NCI-H1105 (cell line): Measurements from ENCODE around the gene CADM2.
"Not testable (repeated sequence)": the region's sequence is repeated elsewhere in the genome, so short reads cannot be mapped to it uniquely, and the experiment has no call there.

ENCODE experiments used
- DNase-seq: peaks from one replicate; lab custom pipeline; 2025; lab: John Stamatoyannopoulos, UW

Gene CADM2

GRCh38 chr3:85481411-85482212, 522.8 kb downstream of the CADM2 start:
- no peak for DNase-seq

- DNase-seq = no peak
Observed at GRCh38 chr3:85482213-85482490, 523.4 kb downstream of the CADM2 start.

GRCh38 chr3:85483986-85484385, 525.2 kb downstream of the CADM2 start:
- DNase-seq = no peak

GRCh38 chr3:85487375-85487774, 528.6 kb downstream of the CADM2 start:
- no peak for DNase-seq

GRCh38 chr3:85495602-85496001, 536.8 kb downstream of the CADM2 start:
- DNase-seq = no peak

GRCh38 chr3:85498177-85498576, 539.4 kb downstream of the CADM2 start:
- no peak for DNase-seq

GRCh38 chr3:85502148-85502875, 543.5 kb downstream of the CADM2 start:
- DNase-seq = no peak

GRCh38 chr3:85504129-85504784, 545.5 kb downstream of the CADM2 start:
- not testable (repeated sequence) for DNase-seq

- DNase-seq = not testable (repeated sequence)
Observed at GRCh38 chr3:85504785-85505511, 546.2 kb downstream of the CADM2 start.

- not testable (repeated sequence) for DNase-seq
Observed at GRCh38 chr3:85507052-85507451, 548.3 kb downstream of the CADM2 start.

- no peak for DNase-seq
Observed at GRCh38 chr3:85508659-85509058, 549.9 kb downstream of the CADM2 start.

- DNase-seq = no peak
Observed at GRCh38 chr3:85516146-85516545, 557.4 kb downstream of the CADM2 start.

- no peak for DNase-seq
Observed at GRCh38 chr3:85524104-85524503, 565.3 kb downstream of the CADM2 start.

GRCh38 chr3:85525264-85525663, 566.5 kb downstream of the CADM2 start:
- no peak for DNase-seq

GRCh38 chr3:85533586-85533985, 574.8 kb downstream of the CADM2 start:
- DNase-seq = no peak

GRCh38 chr3:85535517-85535916, 576.7 kb downstream of the CADM2 start:
- no peak for DNase-seq

- DNase-seq = no peak
Observed at GRCh38 chr3:85539232-85539631, 580.4 kb downstream of the CADM2 start.

GRCh38 chr3:85554153-85554552, 595.4 kb downstream of the CADM2 start:
- no peak for DNase-seq

GRCh38 chr3:85560088-85560785, 601.4 kb downstream of the CADM2 start:
- DNase-seq = no peak

- no peak for DNase-seq
Observed at GRCh38 chr3:85567071-85567676, 608.4 kb downstream of the CADM2 start.

- no peak for DNase-seq
Observed at GRCh38 chr3:85570819-85571218, 612.0 kb downstream of the CADM2 start.
